HFF-Myc (cell line): ENCODE results near the gene TSPAN17.

Experiments used
- DNase-seq: peaks from one replicate; pipeline ENCODE4 v3.0.0-alpha.2; 2011; ENCODE audit warnings: low read depth; ENCODE audit errors: extremely low read depth
- H3K4me3 ChIP-seq: replicated peaks from 2 replicates; pipeline ENCODE4 v1.5.1; 2011; ENCODE audit warnings: low read depth, mild to moderate bottlenecking, control low read depth, low read length
- TF ChIP-seq, protein P1 (sequence below): IDR thresholded peaks from 2 replicates; pipeline ENCODE4 v1.5.1; 2012; ENCODE audit warnings: mild to moderate bottlenecking, low read depth, low read length, control low read depth; ENCODE audit errors: missing control alignments

Gene TSPAN17

DNA sequence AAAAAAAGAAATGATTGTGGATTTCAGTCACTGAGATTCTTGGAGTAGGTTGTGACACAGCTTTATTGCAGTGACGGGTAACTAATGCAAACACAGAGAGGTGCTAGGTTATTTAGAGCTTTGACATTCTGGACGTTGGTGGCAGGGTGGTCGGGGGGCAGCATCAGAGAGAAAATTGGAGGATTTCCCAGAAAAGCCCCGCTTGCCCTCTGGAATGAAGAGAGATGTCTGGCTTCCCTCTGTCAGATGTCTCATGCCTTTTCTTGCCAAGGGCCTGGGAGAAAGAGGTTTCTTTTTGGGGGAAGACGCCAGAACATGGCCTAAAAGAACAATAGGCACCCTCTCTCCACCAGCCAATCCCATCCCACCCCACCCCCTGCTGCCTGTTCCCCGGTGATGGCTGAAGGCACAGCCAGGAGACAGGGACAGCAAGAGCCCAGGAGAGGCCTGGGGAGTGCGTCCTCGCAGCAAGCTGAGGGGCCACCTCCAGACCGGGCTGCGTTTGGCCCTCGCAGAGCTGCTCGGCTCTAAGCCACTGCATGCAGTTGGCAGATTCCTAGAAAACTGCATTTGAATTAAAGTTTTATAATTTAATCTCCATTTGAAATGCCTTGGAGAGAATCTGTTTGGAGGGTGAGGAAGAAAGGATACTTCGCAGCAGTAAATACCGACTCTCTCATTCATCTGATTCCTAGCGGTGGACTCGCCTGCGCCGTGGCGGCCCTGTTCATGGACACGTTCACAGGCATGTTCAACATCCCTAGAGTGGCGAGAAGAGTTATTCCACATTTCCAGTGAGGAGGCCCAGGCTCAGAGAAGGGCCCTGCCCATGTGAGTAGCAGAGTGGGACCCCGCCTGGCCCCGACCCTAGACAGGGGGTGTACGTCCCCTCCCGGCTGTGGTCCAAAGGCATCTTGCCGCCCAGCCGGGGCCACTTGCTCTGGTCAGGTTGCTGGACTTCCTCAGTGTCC is 55.7 kb downstream of the TSPAN17 start:
- TF ChIP-seq, protein P1, sequence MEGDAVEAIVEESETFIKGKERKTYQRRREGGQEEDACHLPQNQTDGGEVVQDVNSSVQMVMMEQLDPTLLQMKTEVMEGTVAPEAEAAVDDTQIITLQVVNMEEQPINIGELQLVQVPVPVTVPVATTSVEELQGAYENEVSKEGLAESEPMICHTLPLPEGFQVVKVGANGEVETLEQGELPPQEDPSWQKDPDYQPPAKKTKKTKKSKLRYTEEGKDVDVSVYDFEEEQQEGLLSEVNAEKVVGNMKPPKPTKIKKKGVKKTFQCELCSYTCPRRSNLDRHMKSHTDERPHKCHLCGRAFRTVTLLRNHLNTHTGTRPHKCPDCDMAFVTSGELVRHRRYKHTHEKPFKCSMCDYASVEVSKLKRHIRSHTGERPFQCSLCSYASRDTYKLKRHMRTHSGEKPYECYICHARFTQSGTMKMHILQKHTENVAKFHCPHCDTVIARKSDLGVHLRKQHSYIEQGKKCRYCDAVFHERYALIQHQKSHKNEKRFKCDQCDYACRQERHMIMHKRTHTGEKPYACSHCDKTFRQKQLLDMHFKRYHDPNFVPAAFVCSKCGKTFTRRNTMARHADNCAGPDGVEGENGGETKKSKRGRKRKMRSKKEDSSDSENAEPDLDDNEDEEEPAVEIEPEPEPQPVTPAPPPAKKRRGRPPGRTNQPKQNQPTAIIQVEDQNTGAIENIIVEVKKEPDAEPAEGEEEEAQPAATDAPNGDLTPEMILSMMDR, result no peak
- no peak for DNase-seq
- no peak overlapping the region for H3K4me3 ChIP-seq

DNA sequence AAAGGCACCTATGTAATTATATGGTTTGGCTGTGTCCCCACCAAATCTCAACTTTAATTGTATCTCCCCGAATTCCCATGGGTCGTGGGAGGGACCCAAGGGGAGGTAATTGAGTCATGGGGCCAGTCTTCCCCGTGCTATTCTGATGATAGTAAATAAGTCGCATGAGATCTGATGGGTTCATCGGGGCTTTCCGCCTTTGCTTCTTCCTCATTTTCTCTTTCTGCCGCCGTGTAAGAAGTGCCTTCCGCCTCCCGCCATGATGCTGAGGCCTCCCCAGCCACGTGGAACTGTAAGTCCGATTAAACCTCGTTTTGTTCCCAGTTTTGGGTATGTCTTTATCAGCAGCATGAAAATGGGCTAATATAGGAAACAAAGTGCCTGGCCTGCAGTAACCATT is 56.6 kb downstream of the TSPAN17 start:
- no peak for DNase-seq
- TF ChIP-seq, protein P1, result no peak
- H3K4me3 ChIP-seq, result no peak overlapping the region

DNA sequence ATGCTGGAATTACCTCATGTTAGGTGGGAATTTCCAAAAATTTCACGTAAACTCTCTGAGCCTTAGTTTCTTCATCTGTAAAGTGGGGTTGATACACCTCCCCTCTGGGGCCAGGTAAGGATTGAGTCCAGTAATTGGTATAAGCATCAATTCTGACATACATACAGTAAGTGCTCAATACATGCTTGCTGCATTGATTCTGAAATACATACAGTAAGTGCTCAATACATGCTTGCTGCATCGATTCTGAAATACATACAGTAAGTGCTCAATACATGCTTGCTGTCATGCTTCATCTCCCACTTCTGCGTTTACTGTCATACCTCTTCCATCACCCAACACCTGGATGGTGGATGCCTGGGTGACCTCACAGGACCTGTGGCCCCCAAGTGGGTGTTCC is 57.1 kb downstream of the TSPAN17 start:
- TF ChIP-seq, protein P1, result no peak
- H3K4me3 ChIP-seq, result no peak overlapping the region
- no peak for DNase-seq

DNA sequence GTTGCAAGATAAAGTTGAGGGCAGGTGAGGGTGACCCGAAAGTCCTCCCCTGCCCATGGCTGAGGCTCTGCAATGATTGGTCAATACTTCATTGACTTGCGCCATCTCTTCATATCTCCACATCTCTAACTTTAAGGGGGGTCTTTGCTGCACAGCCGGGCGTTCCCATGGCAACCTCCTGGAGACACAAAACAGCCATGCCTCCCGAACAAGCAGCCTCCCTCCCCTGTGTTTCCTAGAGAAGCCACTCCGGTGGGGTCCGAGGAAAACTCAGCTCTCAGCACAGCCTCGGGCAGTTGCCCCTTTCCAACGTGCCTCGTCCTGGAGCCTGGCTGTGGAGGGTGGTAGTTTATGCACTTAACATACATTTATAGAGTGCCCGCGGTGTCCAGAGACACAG is 57.5 kb downstream of the TSPAN17 start:
- no peak overlapping the region for H3K4me3 ChIP-seq

More for the DNA sequence above, 57.5 kb downstream of the TSPAN17 start:
- TF ChIP-seq, protein P1, result no peak
- no peak for DNase-seq
